DMS53 treated with DMSO at 0.1 percent for 48 hours (cell line): ENCODE data around the gene HCN1.
"Not testable (repeated sequence)": the region's sequence is repeated elsewhere in the genome, so short reads cannot be mapped to it uniquely, and the experiment has no call there.

Experiments
- DNase-seq: peaks from one replicate; lab custom pipeline; 2025; ENCODE audit not compliant: unreplicated experiment; lab: John Stamatoyannopoulos, UW

The HCN1 gene

DNA sequence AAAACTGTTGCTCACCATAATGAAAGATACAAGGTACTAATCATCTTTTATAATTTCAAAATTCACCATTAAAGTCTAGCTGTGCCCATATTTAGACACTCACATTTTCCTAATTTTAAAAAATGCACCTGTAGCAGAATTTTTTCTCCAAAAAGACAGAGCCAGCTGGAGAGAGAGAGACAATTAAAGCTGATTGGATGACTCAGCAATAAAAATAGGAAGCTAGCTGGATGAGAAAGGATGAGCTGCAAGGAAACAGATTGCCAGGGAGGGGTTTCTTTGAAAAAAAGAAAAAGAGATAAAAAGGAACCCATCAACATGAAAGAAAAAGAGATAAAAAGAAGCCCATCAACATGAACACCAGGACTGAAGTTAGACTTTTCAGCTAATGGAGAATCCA, 73.8 kb downstream of the HCN1 start:
- no peak for DNase-seq

DNA sequence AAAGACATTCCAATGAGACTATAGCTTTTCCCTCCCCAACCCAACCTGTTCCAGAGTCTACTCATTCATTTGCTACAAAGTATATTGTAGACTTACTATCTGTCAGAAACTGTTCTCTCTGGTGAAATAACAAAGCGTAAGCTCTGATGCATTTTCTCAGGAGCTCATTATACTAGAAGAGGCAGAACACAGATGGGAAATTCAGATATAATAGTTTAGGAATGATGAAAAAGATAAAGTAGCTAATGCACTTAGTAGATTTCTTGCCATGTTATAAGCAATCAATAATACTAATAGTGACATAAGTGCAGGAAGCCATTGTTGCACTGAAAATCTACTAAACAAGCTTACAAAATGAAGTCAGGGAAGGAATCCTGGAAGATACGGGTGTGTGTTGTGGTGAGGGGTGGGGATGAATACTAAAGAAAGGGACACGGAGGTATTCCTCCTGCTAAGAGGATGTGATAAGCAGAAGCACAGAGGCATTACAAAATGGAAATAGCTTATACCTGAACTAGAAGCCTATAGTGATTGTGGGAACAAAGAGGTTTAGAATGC, 78.2 kb downstream of the HCN1 start:
- DNase-seq, result no peak

DNA sequence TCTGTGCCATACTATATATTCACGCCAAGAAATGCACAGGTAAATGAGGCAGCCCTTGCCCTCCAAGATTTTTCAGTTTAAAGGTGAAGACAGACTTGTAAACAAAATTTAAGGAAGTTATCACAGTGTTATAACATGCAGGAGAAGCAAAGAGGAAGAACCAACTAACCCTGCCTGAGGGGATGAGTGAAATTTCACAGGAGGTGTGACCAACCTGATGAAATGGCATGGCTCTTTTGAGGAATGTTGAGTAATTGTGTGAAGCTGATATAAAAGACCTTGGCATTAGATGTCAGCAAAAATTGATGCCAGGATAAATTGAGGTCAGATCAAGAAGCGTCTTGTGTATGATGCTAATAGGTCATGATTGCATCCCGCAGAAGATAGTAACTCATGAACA, 86.5 kb downstream of the HCN1 start:
- DNase-seq, result no peak

DNA sequence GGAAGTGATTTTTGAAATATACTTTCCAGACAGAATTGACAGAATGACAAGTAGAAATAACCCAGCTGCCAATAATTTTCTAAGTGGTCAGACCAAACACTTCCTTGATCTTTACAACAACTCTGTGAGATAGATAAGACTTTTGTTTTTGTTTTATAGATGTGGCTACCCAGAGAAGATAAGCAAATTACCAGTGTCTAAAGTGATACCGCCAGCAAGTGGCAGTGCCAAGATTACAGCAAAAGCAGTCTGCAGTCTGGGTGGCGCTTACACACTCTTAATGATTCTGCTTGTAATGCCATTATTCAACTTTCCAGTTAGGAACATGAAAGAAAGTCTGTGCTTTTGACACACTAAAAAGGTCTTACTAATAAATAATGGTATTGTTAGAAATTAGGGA, 92.1 kb downstream of the HCN1 start:
- no peak for DNase-seq

DNA sequence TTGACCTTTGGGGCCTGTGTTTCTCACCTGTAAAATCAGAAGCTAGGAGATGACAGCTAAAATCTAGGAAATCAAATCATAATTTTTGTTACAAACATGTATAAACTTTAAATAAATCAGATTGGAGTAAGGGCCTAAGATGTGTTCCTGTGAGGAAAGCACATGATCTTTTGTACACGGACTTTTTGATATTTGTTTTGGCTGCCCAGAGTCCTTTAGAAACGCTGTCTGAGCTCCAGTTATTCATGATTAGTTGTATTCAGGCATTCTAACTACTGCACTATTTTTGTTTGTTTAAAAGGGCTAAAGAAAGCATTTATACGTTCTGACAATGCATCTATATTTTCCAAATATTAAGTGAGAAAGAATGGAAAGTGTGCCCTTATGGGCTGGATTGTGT, 94.8 kb downstream of the HCN1 start:
- no peak for DNase-seq

DNA sequence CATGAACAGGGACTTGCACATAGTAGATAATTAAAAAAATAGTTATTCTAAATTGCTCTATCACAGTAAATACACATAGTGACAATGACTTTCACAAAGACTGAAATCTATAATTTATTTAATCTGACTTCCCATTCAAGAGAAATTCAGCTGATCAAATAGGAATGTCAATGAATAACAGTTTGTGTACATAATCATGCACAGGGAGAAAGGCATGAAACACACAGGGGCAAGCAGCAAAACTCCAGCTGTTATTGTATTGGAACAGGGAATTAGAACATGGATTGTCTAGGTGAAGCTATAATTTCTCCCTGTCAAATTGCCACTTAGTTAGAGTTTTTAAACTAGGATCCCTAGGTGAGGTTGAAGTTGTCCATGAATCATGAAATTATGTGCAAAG, 99.9 kb downstream of the HCN1 start:
- no peak for DNase-seq

DNA sequence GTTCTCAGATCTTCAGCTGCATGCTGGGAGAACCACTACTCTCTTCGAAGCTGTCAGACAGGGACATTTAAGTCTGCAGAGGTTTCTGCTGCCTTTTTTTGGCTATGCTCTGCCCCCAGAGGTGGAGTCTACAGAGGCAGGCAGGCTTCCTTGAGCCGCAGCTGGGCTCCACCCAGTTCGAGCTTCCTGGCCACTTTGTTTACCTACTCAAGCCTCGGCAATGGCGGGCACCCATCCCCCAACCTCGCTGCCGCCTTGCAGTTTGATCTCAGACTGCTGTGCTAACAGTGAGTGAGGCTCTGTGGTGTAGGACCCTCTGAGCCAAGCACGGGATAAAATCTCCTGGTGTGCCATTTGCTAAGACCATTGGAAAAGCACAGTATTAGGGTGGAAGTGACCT, 110.2 kb downstream of the HCN1 start:
- not testable (repeated sequence) for DNase-seq

DNA sequence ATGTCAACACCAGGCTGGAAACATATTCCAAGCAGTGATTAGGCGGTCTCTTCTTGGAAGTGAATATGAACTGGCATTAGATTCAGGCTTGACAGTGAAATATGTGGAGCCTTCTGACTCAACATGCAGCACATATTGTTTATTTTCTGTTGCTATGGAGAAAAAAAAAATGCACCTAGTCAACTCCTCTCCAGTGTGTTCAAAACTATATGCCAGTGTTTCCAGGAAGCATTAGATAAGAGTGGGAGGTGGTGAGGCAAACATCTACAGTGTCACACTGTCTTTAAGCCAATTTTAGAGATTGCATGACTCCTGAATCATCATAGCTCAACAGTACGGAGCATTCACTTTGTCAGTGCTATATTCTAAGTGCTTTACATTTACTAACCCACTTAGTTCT, 117.9 kb downstream of the HCN1 start:
- DNase-seq, result no peak

DNA sequence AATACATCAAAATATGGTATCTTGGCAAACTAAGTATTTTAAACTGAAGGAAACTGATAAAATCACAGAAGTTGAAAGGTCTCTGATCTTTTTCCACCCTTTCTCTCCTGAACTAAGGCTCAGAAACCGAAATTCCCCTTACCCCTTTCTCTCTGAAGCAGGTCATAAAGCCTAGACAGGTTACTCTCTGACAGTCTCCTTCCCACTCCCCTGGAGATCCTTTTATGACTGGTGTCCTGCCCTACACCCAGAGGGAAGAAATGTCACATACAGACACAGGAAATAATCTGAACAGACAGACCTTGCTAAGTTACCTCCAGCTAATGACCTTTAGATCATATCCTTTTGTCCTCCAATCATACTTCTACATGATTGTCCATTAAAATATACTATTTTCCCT, 127.4 kb downstream of the HCN1 start:
- no peak for DNase-seq

DNA sequence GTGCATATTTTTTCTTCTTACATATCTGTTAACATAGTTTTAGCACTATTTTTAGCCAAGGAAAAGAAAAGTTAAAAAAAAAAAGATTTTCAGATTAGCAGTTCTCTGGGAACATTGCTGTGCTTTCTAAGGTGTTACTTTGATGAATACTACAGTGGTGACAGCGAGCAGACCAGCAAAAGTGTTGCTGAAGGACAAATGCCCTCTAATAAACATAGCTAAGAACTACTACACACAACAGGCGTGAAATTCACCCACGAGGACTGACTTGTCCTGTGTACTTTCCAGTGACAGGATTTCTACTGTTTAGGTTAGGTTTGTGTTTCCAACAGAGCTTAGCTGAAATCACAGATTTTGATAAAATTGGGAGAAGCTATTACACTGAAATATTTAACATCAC, 153.8 kb downstream of the HCN1 start:
- DNase-seq, result no peak

DNA sequence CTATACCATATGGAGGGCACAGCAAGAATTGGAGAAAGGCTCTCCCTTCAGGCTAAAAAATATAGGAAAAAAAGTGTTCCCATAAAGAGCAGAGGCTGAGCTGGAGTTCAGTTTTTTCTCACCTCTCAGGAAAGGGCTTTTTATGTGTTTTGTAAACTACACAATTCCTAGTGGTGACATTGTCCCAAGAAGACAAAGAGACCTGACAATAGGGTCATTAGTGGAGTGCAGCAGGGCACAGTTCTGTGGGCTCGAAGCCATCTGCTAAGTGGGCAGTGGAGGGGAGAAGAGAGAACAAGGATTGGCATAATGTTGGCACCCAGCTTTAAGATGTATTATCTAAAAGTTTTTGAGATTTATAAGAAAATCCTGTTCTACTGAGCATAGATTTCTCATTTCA, 162.5 kb downstream of the HCN1 start:
- no peak for DNase-seq

DNA sequence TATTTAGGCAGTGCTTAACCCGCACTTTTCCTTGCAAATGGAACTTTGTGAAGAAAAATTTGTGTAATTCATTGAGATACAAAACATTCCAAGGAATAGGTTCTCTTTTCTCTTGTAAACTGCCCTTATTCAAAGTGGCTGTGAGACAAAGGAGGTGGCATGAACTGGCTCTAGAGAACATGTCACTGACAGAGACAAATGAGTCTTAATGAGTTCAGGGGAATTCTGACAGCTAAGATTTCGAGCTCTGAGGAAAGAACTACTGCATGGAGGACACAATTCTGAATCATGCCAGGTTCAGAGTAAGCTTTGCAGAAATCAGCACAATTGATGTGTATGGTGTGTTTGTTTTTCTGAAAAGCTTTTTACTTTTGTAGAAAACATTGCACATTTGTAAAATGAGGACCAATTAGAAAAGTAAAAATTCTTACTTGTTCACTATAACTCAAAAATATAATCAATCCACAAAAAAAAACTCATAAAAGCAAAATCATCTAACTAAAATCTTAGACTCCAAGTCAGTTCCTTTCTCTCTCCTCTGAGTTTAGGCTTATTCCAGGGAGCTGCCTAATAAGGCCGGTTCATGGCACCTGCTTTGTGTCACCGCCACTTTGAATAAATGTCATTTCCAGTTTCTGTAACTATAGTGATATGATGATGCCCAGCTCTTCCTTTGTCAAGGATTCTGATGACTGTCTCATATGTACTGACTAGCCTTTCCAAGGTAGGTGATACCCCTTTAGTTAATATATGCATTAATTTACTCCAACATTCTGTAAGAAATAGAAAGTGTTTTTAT, 163.2 kb downstream of the HCN1 start:
- no peak for DNase-seq

DNA sequence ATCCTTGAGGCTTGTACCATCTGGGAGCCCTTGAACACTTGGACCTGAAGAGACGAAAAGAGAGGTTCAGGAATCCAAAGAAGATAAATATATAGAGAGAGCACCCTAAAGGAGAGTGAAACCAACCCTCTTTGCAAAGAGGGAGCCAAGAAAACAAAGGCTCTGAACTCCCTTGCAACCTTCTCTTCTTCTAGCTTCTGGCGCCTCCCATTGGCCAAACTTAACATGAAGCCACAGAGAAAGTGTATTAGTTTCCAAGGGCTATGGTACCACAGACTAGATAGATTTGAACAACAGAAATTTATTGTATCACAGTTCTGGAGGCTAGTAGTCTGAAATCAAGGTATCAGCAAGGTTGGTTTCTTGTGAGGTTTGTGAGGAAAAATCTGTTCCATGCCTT, 175.1 kb downstream of the HCN1 start:
- no peak for DNase-seq

DNA sequence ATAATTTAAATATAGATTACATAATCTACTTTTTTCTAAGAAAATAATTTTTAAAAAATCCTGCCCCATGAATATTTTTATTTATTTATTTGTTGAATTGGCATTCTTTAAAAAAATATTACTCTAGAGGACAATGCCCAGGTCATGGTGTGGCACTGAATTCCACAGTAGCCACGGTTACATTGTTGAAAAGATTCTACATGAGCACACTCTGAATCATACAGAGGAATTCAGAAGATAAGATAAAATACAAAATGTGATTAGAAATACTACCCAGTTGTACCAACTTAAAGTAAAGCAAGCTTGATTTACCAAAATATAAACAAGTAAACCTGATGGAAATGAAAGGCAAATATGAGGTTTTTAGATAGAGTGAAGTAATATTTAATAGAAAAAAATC, 183.7 kb downstream of the HCN1 start:
- DNase-seq, result no peak

DNA sequence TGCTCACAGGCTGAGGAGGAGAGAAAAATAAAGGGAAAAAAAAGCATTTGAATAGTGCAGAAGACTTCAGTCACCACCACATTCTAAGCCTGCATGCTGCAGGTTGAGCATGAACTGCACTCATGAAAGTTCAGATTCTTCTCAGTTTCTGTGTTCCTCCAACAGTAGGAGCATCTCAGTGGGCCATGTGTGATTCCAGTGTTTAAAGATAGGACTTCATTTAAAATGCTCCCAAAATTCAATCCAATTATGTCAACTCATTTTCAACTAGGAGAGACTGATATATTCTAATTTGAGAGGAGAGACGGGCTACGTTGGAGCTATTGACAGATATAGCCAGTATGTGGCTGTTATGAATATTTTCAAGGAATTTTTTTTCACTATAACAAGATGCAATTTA, 186.8 kb downstream of the HCN1 start:
- DNase-seq, result no peak

DNA sequence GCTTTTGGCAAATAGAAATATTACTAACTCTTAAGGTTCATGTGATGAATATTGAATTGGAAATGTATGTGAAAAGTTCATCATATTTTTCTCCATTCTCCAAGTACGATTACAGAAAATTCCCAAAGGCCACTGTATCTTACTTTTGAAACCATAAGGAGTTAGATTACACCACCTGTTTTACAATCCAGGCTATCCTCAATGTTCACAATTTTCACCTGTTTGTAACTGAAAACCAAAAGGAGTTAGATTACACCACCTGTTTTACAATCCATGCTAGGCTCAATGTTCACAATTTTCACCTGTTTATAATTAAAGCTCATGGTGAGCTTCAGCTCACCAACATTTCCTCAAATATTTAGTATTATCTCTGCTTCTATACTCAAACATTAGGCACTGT, 188.0 kb downstream of the HCN1 start:
- DNase-seq, result no peak

DNA sequence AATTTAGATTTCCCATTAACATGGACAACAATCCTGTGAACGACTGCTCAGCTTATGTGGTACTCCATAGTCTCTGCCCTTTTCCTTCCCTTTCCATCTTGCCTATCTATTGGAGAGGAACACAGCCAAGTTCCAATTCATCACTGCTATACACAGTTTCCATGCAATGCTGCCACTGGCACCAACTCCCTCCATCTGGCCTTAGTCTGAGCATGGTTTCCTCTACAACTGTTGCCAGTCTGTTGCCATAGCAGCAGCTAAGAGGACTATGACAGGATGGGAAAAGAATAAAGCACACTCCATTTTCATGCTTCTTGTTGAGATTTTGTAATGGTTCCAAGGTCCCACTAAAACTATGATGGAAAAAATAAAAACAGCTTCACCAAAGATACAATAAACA, 189.0 kb downstream of the HCN1 start:
- DNase-seq, result no peak

DNA sequence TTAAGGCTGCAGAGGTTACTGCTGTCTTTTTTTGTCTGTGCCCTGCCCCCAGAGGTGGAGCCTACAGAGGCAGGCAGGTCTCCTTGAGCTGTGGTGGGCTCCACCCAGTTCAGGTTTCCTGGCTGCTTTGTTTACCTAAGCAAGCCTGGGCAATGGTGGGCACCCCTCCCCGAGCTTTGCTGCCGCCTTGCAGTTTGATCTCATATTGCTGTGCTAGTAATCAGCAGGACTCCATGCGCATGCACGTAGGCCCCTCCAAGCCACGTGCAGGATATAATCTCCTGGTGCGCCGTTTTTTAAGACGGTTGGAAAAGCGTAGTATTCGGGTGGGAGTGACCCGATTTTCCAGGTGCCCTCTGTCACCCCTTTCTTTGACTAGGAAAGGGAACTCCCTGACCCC, 197.2 kb downstream of the HCN1 start:
- DNase-seq, result not testable (repeated sequence)

DNA sequence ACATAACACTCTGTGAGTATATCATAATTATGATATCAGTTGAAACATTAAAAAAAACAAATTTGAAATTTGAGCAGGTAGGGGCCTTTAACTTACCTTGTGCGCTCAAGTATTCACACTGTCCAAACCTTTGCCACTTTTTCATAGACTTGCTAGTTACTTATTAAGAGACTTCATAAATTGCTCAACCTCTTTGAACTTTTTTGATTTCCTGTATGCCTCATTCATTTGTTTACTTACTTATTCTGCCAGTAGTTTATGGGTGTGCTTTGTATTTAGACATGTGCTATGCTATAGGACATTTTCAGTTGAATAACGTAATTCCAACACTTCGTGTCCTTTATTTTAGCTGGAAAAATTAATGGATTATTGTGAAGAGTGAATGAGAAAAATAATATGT, 204.8 kb downstream of the HCN1 start:
- no peak for DNase-seq

DNA sequence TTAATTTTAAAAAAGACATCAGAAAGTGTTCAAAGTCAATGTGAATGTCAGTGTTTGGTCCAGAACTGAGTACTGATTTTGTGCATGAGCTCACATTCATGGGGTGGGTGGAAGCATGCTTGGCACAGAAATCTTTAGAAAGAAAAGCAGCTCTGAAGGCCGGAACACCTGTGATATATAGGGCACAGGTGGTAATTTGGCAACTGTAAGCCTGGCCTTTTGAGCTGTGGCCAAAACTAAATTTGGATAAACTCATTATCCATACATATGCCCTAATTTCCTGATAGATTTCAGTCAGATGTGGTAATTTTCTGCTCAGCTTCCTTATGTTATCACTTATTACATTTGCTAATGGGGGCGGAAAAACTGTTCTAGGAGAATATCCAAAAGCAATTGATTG, 211.4 kb downstream of the HCN1 start:
- DNase-seq, result no peak

DNA sequence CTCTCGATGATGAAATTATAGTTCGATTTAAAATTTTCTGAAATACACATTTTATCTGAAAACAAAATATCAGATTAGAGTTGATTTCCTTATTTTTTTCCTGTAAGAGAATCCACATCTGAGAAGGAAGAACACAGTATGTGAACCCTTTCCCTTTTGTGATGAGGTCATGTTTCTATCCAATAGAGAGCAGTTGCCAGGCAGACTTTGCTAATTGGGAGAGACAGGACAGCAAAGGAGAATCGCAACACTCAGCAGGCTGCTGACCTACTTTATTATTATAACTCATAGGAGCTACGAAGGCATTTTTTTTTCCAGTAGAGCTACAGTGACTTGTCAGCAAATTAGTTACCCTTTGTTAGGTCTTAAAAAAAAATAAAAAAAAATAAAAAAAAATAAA, 242.1 kb downstream of the HCN1 start:
- peak; percentile 4 for DNase-seq

DNA sequence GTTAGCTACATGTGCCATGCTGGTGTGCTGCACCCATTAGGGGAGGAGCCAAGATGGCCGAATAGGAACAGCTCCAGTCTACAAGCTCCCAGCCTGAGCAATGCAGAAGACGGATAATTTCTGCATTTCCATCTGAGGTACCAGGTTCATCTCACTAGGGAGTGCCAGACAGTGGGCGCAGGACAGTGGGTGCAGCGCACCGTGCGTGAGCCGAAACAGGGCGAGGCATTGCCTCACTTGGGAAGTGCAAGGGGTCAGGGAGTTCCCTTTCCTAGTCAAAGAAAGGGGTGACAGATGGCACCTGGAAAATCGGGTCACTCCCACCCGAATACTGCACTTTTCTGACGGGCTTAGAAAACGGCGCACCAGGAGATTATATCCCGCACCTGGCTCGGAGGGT, 251.3 kb downstream of the HCN1 start:
- DNase-seq, result not testable (repeated sequence)

DNA sequence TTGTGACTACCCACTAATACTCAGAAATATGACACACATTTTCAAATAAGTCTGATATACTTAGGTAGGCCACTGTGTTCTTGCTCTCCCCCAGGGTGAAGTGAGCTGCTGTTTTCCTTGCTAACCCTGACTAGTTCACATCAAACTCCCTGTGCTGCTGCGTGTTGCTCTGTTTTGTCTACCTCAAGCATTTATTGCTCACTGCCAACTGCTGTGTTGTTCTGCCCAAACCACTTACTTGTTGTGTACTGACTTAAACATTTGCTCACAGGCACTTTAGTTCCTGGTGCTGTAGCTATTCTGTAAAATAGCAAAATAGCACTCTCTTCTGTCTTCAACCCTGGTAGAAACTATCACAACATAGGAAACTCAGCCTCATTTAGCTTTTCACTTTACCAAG, 255.7 kb downstream of the HCN1 start:
- no peak for DNase-seq
